ENCODE data around the gene ERCC6L.

DNA sequence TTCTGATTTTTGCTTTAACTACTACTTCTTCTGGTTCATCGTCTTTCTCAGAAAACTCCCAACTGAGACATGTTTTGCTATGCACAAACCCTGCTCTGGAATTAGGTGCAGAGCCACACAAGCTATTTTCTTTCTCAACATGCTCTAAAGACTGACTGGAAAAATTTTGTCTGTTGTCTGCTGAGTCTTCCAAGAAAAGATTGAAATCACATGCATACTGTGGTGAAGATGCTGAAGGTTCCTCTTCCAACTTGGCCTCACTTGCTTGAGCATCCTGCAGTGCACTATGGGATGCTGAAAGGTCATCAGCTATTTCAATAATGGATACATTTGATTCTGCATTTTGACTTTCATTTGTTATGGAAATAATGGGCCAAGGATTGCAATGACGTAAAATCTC, 33.1 kb downstream of the ERCC6L start:
- TF ChIP-seq POLR2A (IDR thresholded peaks at IDR 0.05) (no peak), CTCF (IDR thresholded peaks at IDR 0.05) (no peak), POLR2AphosphoS5 (IDR thresholded peaks at IDR 0.05) (no peak)
